Neural crest cell (in vitro differentiated cells): ENCODE measurements around the gene IL17F. TPM values are rescaled to one million over a fixed set of nuclear protein-coding genes. Genes with fewer than 3 reads are reported as not detected.

Experiments used
- DNase-seq: peaks from one replicate; pipeline ENCODE4 v3.0.0; 2021; ENCODE audit warnings: low read depth, mixed read lengths, low spot score
- H3K27ac Mint-ChIP-seq: one replicate; pipeline ENCODE4 v1.8.0; 2021; ENCODE audit warnings: mild to moderate bottlenecking, mixed read lengths; ENCODE audit not compliant: unreplicated experiment
- H3K27me3 Mint-ChIP-seq: 2 replicates; pipeline ENCODE4 v1.8.0; 2021; ENCODE audit warnings: low read depth, mild to moderate bottlenecking, mixed read lengths
- H3K36me3 Mint-ChIP-seq: 2 replicates; pipeline ENCODE4 v1.8.0; 2021; ENCODE audit warnings: low read depth, mild to moderate bottlenecking, mixed read lengths
- H3K4me1 Mint-ChIP-seq: 2 replicates; pipeline ENCODE4 v1.8.0; 2021; ENCODE audit warnings: mixed read lengths
- H3K4me3 Mint-ChIP-seq: one replicate; pipeline ENCODE4 v1.8.0; 2021; ENCODE audit warnings: mild to moderate bottlenecking, mixed read lengths
- H3K9me3 Mint-ChIP-seq: 2 replicates; pipeline ENCODE4 v1.8.0; 2021; ENCODE audit warnings: mixed read lengths
- CTCF ChIP-seq: fragments of 200-600 bp; sonication (generic); conservative IDR thresholded peaks from 2 replicates; pipeline ENCODE4 v1.5.0; 2021; ENCODE audit warnings: antibody characterized with exemption, mild to moderate bottlenecking
- total RNA-seq: library from RNA; stranded (reverse); gene quantifications from 2 replicates; pipeline ENCODE4 v1.2.1, GENCODE V29; 2021

Gene IL17F
- total RNA-seq, 1 donor from 2014 or later: not detected

- no peak for TF ChIP-seq CTCF
- Mint-ChIP-seq H3K27me3 (no peaks in the 10 kb centered on the region), H3K4me1 (no peaks in the 10 kb centered on the region), H3K9me3 (no peaks in the 10 kb centered on the region), H3K36me3 (peaks cover 22% of the 10 kb centered on the region), H3K27ac (no peak overlapping the region), H3K4me3 (no peak overlapping the region)
- DNase-seq: no peak
These were observed 27.7 kb upstream of the IL17F start for GRCh38 chr6:52271852-52272460.

- no peak overlapping the region for H3K4me3 Mint-ChIP-seq
- no peak overlapping the region for H3K27ac Mint-ChIP-seq
- peaks cover 5% of the 10 kb centered on the region for H3K4me1 Mint-ChIP-seq
- H3K9me3 Mint-ChIP-seq: no peaks in the 10 kb centered on the region
- H3K27me3 Mint-ChIP-seq: no peaks in the 10 kb centered on the region
- TF ChIP-seq CTCF: peak; percentile 97
- peaks cover 34% of the 10 kb centered on the region for H3K36me3 Mint-ChIP-seq
- peak; percentile 67 for DNase-seq
These were observed 19.6 kb upstream of the IL17F start for GRCh38 chr6:52263709-52264540.

- peaks cover 5% of the 10 kb centered on the region for H3K4me1 Mint-ChIP-seq
- H3K4me3 Mint-ChIP-seq: no peak overlapping the region
- TF ChIP-seq CTCF: no peak
- DNase-seq: no peak
- H3K9me3 Mint-ChIP-seq: no peaks in the 10 kb centered on the region
- no peak overlapping the region for H3K27ac Mint-ChIP-seq
- peaks cover 26% of the 10 kb centered on the region for H3K36me3 Mint-ChIP-seq
- H3K27me3 Mint-ChIP-seq: no peaks in the 10 kb centered on the region
These were observed 18.5 kb upstream of the IL17F start for GRCh38 chr6:52262620-52263344.

GRCh38 chr6:52261229-52261628 lies 16.9 kb upstream of the IL17F start:
- Mint-ChIP-seq H3K27ac (no peak overlapping the region), H3K4me1 (peaks cover 5% of the 10 kb centered on the region), H3K4me3 (no peak overlapping the region), H3K36me3 (peaks cover 19% of the 10 kb centered on the region), H3K27me3 (no peaks in the 10 kb centered on the region), H3K9me3 (no peaks in the 10 kb centered on the region)
- TF ChIP-seq CTCF: no peak
- no peak for DNase-seq

GRCh38 chr6:52260634-52261033 lies 16.3 kb upstream of the IL17F start:
- Mint-ChIP-seq H3K9me3 (no peaks in the 10 kb centered on the region), H3K27me3 (no peaks in the 10 kb centered on the region), H3K36me3 (peaks cover 16% of the 10 kb centered on the region), H3K4me1 (peaks cover 5% of the 10 kb centered on the region), H3K4me3 (peak overlapping the region; percentile 27), H3K27ac (no peak overlapping the region)
- DNase-seq: no peak
- no peak for TF ChIP-seq CTCF
